Stimulated activated CD4-positive, alpha-beta T cell treated with anti-CD3 and anti-CD28 coated beads, TNF-alpha, amount 100 ng/mL, for 4 hours (primary cell): ENCODE results near the gene UBFD1.
A peak's percentile ranks its signal among the peaks of the same experiment; 100 is the strongest.
"Not testable (repeated sequence)": the region's sequence is repeated elsewhere in the genome, so short reads cannot be mapped to it uniquely, and the experiment has no call there.

ENCODE experiments used
- DNase-seq, 3 experiments: peaks; one replicate each; pipeline ENCODE4 v3.0.0-alpha.2; 2020; ENCODE audit warnings: low read depth in 3 of 3

UBFD1 gene

GRCh38 chr16:23556881-23557778, at the start of gene UBFD1, which contains the start of gene EARS2:
UBFD1 (plus strand) TSS chr16:23557727; CDS start chr16:23557743, 16 bp downstream.
EARS2 (minus strand) TSS chr16:23557350; CDS start chr16:23557343, 7 bp downstream.
- DNase-seq: peak; percentile 93 to 96 (median 95)

GRCh38 chr16:23508589-23509440, 48.7 kb upstream of the UBFD1 start:
- no peak for DNase-seq

GRCh38 chr16:23509441-23509754, 48.1 kb upstream of the UBFD1 start:
- no peak for DNase-seq

GRCh38 chr16:23509782-23510163, 47.8 kb upstream of the UBFD1 start:
- DNase-seq: peak in 1 of 3 experiments; percentile 19

GRCh38 chr16:23510164-23510914, 47.2 kb upstream of the UBFD1 start, which contains the start of gene GGA2:
GGA2 (minus strand) TSS chr16:23510494; CDS start chr16:23510411, 83 bp downstream.
- DNase-seq: peak; percentile 60 to 73 (median 64)

GRCh38 chr16:23510915-23511270, 46.6 kb upstream of the UBFD1 start:
- not testable (repeated sequence) for DNase-seq

GRCh38 chr16:23511731-23512130, 45.8 kb upstream of the UBFD1 start:
- no peak for DNase-seq

GRCh38 chr16:23512168-23512695, 45.3 kb upstream of the UBFD1 start:
- no peak for DNase-seq

GRCh38 chr16:23514381-23515152, 43.0 kb upstream of the UBFD1 start:
- DNase-seq: no peak

GRCh38 chr16:23515881-23516280, 41.6 kb upstream of the UBFD1 start:
- DNase-seq: no peak

- DNase-seq: no peak
These were observed 41.0 kb upstream of the UBFD1 start for GRCh38 chr16:23516366-23517137.

GRCh38 chr16:23518435-23518891, 39.1 kb upstream of the UBFD1 start:
- DNase-seq: no peak

GRCh38 chr16:23519282-23519681, 38.2 kb upstream of the UBFD1 start:
- DNase-seq: no peak

- no peak for DNase-seq
These were observed 37.0 kb upstream of the UBFD1 start for GRCh38 chr16:23520500-23520899.

- no peak for DNase-seq
These were observed 36.3 kb upstream of the UBFD1 start for GRCh38 chr16:23521037-23521743.

GRCh38 chr16:23521965-23522364, 35.6 kb upstream of the UBFD1 start:
- no peak for DNase-seq

- no peak for DNase-seq
These were observed 34.2 kb upstream of the UBFD1 start for GRCh38 chr16:23523321-23523720.

- no peak for DNase-seq
These were observed 33.6 kb upstream of the UBFD1 start for GRCh38 chr16:23523876-23524385.

- no peak for DNase-seq
These were observed 32.6 kb upstream of the UBFD1 start for GRCh38 chr16:23524886-23525285.
